ENCODE measurements around the gene CIB4. TPM values are rescaled to one million over a fixed set of nuclear protein-coding genes. Genes with fewer than 3 reads are reported as not detected.

The CIB4 gene
- total RNA-seq (2014; rRNA removed; shearing (Covaris generic); ENCODE audit: low replicate concordance) = not detected in 2 replicates

GRCh38 chr2:26640781-26641564, at the start of gene CIB4:
CIB4 (minus strand) TSS chr2:26641366; CDS start chr2:26641314, 52 bp downstream.
- no peak within 1 kb of the TSS for H3K4me3 ChIP-seq
- H3K9me3 ChIP-seq = no peaks in the 10 kb centered on the region
- peaks cover 7% of the 10 kb centered on the region; the same call in 1 of the 2 replicates for H3K27me3 ChIP-seq
- DNase-seq = no peak
- H3K36me3 ChIP-seq = no peaks in the 10 kb centered on the region

- H3K27me3 ChIP-seq = no peaks in the 10 kb centered on the region
- no peaks in the 10 kb centered on the region for H3K36me3 ChIP-seq
- DNase-seq = no peak
- H3K4me3 ChIP-seq = no peak overlapping the region
- no peaks in the 10 kb centered on the region for H3K9me3 ChIP-seq
These were observed 46.6 kb upstream of the CIB4 start for GRCh38 chr2:26687801-26688200.

GRCh38 chr2:26687328-26687727, 46.2 kb upstream of the CIB4 start:
- no peaks in the 10 kb centered on the region for H3K9me3 ChIP-seq
- H3K36me3 ChIP-seq = no peaks in the 10 kb centered on the region
- H3K4me3 ChIP-seq = no peak overlapping the region
- DNase-seq = no peak
- no peaks in the 10 kb centered on the region for H3K27me3 ChIP-seq

- Histone ChIP-seq H3K9me3 (no peaks in the 10 kb centered on the region), H3K36me3 (no peaks in the 10 kb centered on the region), H3K4me3 (no peak overlapping the region), H3K27me3 (no peaks in the 10 kb centered on the region)
- DNase-seq = no peak
These were observed 45.0 kb upstream of the CIB4 start for GRCh38 chr2:26685989-26686839.

GRCh38 chr2:26685341-26685740, 44.2 kb upstream of the CIB4 start:
- DNase-seq = no peak
- Histone ChIP-seq H3K36me3 (no peaks in the 10 kb centered on the region), H3K27me3 (no peaks in the 10 kb centered on the region), H3K4me3 (no peak overlapping the region), H3K9me3 (no peaks in the 10 kb centered on the region)

- H3K4me3 ChIP-seq = no peak overlapping the region
- no peaks in the 10 kb centered on the region for H3K27me3 ChIP-seq
- no peaks in the 10 kb centered on the region for H3K9me3 ChIP-seq
- no peaks in the 10 kb centered on the region for H3K36me3 ChIP-seq
- DNase-seq = no peak
These were observed 42.4 kb upstream of the CIB4 start for GRCh38 chr2:26683583-26683982.

- Histone ChIP-seq H3K36me3 (no peaks in the 10 kb centered on the region), H3K9me3 (no peaks in the 10 kb centered on the region), H3K27me3 (no peaks in the 10 kb centered on the region), H3K4me3 (no peak overlapping the region)
- DNase-seq = no peak
These were observed 41.0 kb upstream of the CIB4 start for GRCh38 chr2:26682155-26682554.

GRCh38 chr2:26681656-26682055, 40.5 kb upstream of the CIB4 start:
- no peaks in the 10 kb centered on the region for H3K27me3 ChIP-seq
- no peak overlapping the region for H3K4me3 ChIP-seq
- DNase-seq = no peak

GRCh38 chr2:26679867-26680266, 38.7 kb upstream of the CIB4 start:
- Histone ChIP-seq H3K36me3 (no peaks in the 10 kb centered on the region), H3K4me3 (no peak overlapping the region), H3K27me3 (no peaks in the 10 kb centered on the region), H3K9me3 (no peaks in the 10 kb centered on the region)
- no peak for DNase-seq

More at GRCh38 chr2:26681656-26682055, 40.5 kb upstream of the CIB4 start:
- Histone ChIP-seq H3K9me3 (no peaks in the 10 kb centered on the region), H3K36me3 (no peaks in the 10 kb centered on the region)

- DNase-seq = no peak
These were observed 36.9 kb upstream of the CIB4 start for GRCh38 chr2:26678035-26678434.

GRCh38 chr2:26675651-26676255, 34.6 kb upstream of the CIB4 start:
- H3K27me3 ChIP-seq = no peaks in the 10 kb centered on the region

More at GRCh38 chr2:26678035-26678434, 36.9 kb upstream of the CIB4 start:
- Histone ChIP-seq H3K36me3 (no peaks in the 10 kb centered on the region), H3K4me3 (no peak overlapping the region), H3K9me3 (no peaks in the 10 kb centered on the region), H3K27me3 (no peaks in the 10 kb centered on the region)

GRCh38 chr2:26674771-26675170, 33.6 kb upstream of the CIB4 start:
- Histone ChIP-seq H3K27me3 (no peaks in the 10 kb centered on the region), H3K9me3 (no peaks in the 10 kb centered on the region), H3K4me3 (no peak overlapping the region), H3K36me3 (no peaks in the 10 kb centered on the region)
- DNase-seq = no peak

More at GRCh38 chr2:26675651-26676255, 34.6 kb upstream of the CIB4 start:
- Histone ChIP-seq H3K36me3 (no peaks in the 10 kb centered on the region), H3K9me3 (no peaks in the 10 kb centered on the region), H3K4me3 (no peak overlapping the region)
- no peak for DNase-seq

- Histone ChIP-seq H3K27me3 (no peaks in the 10 kb centered on the region), H3K36me3 (no peaks in the 10 kb centered on the region), H3K4me3 (no peak overlapping the region), H3K9me3 (no peaks in the 10 kb centered on the region)
- no peak for DNase-seq
These were observed 33.0 kb upstream of the CIB4 start for GRCh38 chr2:26674002-26674751.

GRCh38 chr2:26672818-26673393, 31.7 kb upstream of the CIB4 start:
- Histone ChIP-seq H3K9me3 (no peaks in the 10 kb centered on the region), H3K36me3 (no peaks in the 10 kb centered on the region), H3K4me3 (no peak overlapping the region), H3K27me3 (no peaks in the 10 kb centered on the region)
- DNase-seq = no peak

- no peak for DNase-seq
- Histone ChIP-seq H3K36me3 (no peaks in the 10 kb centered on the region), H3K4me3 (no peak overlapping the region), H3K27me3 (no peaks in the 10 kb centered on the region), H3K9me3 (no peaks in the 10 kb centered on the region)
These were observed 31.1 kb upstream of the CIB4 start for GRCh38 chr2:26672112-26672817.

- no peaks in the 10 kb centered on the region for H3K9me3 ChIP-seq
- H3K36me3 ChIP-seq = no peaks in the 10 kb centered on the region
- H3K27me3 ChIP-seq = no peaks in the 10 kb centered on the region
- no peak for DNase-seq
- H3K4me3 ChIP-seq = no peak overlapping the region
These were observed 30.5 kb upstream of the CIB4 start for GRCh38 chr2:26671691-26672090.

All from MG63 (cell line).